Ascending aorta (tissue), 2 donors: Measurements from ENCODE around the gene ANP32A. TPM values are rescaled to one million over a fixed set of nuclear protein-coding genes. Genes with fewer than 3 reads are reported as not detected.

Experiments used
- DNase-seq, 2 donors: peaks; one replicate each; pipeline ENCODE4 v3.0.0-alpha.2; 2019; ENCODE audit warnings: low spot score in 2 of 2
- H3K27ac ChIP-seq, 2 donors: fragments of 200-600 bp; sonication (generic); one replicate each; pipeline ENCODE4 v1.5.1; 2016 to 2017; ENCODE audit warnings: mild to moderate bottlenecking in 1 of 2
- H3K27me3 ChIP-seq: fragments of 200-600 bp; sonication (generic); one replicate; pipeline ENCODE4 v1.5.1; 2017
- H3K36me3 ChIP-seq, 2 donors: fragments of 200-600 bp; sonication (generic); one replicate each; pipeline ENCODE4 v1.5.1; 2016
- H3K4me1 ChIP-seq, 2 donors: fragments of 200-600 bp; sonication (generic); one replicate each; pipeline ENCODE4 v1.5.1; 2016 to 2017; ENCODE audit warnings: mild to moderate bottlenecking in 1 of 2
- H3K4me3 ChIP-seq, 2 donors: fragments of 200-600 bp; sonication (generic); one replicate each; pipeline ENCODE4 v1.5.1; 2016 to 2017; ENCODE audit warnings: mild to moderate bottlenecking in 1 of 2
- H3K9me3 ChIP-seq, 2 donors: fragments of 200-600 bp; sonication (generic); one replicate each; pipeline ENCODE4 v1.5.1; 2016
- intact Hi-C: fragments of 100-400 bp; cut with DNase I; formaldehyde crosslinking; loops from one replicate; pipeline ENCODE4 v1.15.1; 2023
- total RNA-seq: library from RNA; depleted of rRNA; stranded (reverse); fragments of >200 nt; gene quantifications from one replicate; pipeline ENCODE4 v1.1.0, GENCODE V29; 2016
- TF ChIP-seq, protein P1 (sequence below), 3 experiments: fragments of 200-600 bp in 2 of 3; fragments of 450-650 bp in 1 of 3; sonication (generic) in 2 of 3; IDR thresholded peaks; one replicate each; pipeline ENCODE4 v1.5.1; 2016 to 2019; ENCODE audit warnings: antibody characterized with exemption in 3 of 3, mild to moderate bottlenecking in 1 of 3, moderate library complexity in 1 of 3

The ANP32A gene
- total RNA-seq, 1 donor from 2014 or later: 19.2 TPM

DNA sequence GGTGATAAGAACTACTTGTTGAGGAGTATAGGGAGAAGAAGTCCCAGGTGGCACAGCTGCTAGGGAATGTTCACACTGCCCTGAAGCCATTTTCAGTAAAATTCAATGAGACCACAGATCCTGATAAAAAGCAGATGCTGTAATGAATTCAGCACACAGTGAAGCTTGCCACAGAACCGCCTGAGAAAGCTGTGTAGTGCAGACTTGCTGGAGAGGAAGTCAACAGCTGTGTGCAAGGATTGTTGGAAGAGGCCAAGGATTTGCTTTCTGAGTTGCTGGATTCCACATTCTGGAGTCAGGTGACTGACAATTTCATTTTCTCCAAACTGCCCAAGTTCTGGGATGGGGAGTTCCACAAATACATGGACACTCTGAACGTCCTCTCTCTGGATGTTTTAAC, 70.9 kb downstream of the ANP32A start:
- H3K4me1 ChIP-seq: no peaks in the 10 kb centered on the region
- H3K36me3 ChIP-seq: no peaks in the 10 kb centered on the region
- no peaks in the 10 kb centered on the region for H3K27me3 ChIP-seq
- no peak overlapping the region for H3K4me3 ChIP-seq
- H3K9me3 ChIP-seq: peaks cover 0 to 3% of the 10 kb centered on the region in 2 donors
- no peak for DNase-seq
- intact Hi-C loops: no loop called here
- H3K27ac ChIP-seq: no peak overlapping the region
- TF ChIP-seq, protein P1, sequence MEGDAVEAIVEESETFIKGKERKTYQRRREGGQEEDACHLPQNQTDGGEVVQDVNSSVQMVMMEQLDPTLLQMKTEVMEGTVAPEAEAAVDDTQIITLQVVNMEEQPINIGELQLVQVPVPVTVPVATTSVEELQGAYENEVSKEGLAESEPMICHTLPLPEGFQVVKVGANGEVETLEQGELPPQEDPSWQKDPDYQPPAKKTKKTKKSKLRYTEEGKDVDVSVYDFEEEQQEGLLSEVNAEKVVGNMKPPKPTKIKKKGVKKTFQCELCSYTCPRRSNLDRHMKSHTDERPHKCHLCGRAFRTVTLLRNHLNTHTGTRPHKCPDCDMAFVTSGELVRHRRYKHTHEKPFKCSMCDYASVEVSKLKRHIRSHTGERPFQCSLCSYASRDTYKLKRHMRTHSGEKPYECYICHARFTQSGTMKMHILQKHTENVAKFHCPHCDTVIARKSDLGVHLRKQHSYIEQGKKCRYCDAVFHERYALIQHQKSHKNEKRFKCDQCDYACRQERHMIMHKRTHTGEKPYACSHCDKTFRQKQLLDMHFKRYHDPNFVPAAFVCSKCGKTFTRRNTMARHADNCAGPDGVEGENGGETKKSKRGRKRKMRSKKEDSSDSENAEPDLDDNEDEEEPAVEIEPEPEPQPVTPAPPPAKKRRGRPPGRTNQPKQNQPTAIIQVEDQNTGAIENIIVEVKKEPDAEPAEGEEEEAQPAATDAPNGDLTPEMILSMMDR (IDR thresholded peaks at IDR 0.05): no peak

DNA sequence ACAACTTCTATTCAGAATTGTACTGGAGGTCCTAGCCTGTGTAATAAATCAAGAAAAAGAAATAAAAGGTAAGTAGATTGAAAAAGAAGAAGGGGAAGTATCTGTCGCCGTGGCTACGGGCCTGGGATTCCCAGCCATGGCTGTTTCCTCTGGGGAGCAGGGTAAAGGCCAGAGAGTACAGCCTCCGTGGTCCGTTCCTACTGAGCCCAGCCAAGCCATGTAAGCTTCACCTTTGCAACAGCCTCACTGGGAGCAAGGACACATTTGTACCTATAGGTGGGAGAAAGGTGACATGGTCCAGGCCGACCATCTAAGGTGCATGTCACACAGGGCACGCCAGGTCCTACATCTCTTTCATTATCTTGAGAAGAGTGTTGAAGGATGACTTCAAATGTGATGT, 71.3 kb downstream of the ANP32A start:
- H3K27ac ChIP-seq: no peak overlapping the region
- peaks cover 0 to 3% of the 10 kb centered on the region in 2 donors for H3K9me3 ChIP-seq
- peak in 1 of 2 donors; percentile 43 for DNase-seq
- no peaks in the 10 kb centered on the region for H3K4me1 ChIP-seq
- no peaks in the 10 kb centered on the region for H3K36me3 ChIP-seq
- TF ChIP-seq, protein P1 (IDR thresholded peaks at IDR 0.05): no peak
- no peak overlapping the region for H3K4me3 ChIP-seq
- intact Hi-C loops: no loop called here
- H3K27me3 ChIP-seq: no peaks in the 10 kb centered on the region

DNA sequence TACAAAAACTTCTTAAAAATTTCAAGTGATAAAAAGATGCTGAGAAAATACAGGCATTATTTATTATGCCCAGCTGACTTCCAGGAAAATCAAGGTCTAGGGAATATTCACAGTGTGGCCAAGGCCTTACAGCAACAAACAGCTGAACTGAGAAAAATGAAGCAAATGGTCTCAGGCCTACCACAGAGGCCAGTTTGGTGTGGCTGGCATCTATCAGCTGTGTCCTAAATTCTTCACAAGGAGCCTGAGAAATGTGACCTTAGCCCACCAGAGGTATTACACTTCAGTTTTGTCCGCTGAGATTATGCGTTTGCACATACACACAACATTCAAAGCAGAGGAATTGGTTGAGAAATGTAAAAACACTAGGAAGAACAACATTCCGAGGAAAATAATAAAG, 77.4 kb downstream of the ANP32A start:
- TF ChIP-seq, protein P1 (IDR thresholded peaks at IDR 0.05): no peak
- H3K4me3 ChIP-seq: no peak overlapping the region
- no peaks in the 10 kb centered on the region for H3K4me1 ChIP-seq
- no peak for DNase-seq
- intact Hi-C loops: no loop called here
- H3K9me3 ChIP-seq: no peaks in the 10 kb centered on the region
- no peaks in the 10 kb centered on the region for H3K36me3 ChIP-seq
- no peaks in the 10 kb centered on the region for H3K27me3 ChIP-seq
- no peak overlapping the region for H3K27ac ChIP-seq

DNA sequence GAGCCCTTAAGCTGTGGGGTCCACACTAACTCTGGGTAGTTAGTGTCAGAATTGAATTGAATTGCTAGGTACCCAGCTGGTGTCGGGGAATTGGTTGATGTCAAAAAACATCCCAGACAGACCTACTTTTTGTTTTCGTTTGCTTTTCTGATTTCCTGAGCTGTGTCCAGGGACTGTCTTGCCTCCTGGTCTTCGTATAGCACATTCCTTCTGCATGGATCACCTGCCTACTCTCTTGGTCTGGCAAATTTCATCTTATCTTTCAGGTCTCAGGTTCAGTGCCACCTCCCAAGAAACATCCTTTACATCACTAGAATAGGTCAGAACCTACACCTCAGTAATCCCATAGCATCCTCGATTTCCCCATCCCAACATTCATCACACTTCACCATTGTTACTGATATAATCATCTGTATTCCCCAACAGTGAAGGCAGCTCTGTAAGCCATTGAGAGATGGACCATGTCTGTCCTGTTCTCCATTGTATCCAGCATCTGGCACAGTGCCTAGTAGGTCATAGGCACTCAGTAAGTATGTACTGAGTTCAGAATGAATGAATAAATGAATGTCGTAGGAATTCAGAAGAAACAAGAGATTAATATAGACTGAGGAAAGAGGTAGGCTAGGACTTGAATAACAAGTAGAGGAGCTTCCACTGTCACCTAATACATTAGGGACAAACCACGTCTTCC, 81.2 kb downstream of the ANP32A start:
- no peaks in the 10 kb centered on the region for H3K27me3 ChIP-seq
- H3K36me3 ChIP-seq: no peaks in the 10 kb centered on the region
- TF ChIP-seq, protein P1 (IDR thresholded peaks at IDR 0.05): no peak
- H3K4me1 ChIP-seq: no peaks in the 10 kb centered on the region
- intact Hi-C loops: no loop called here
- no peak overlapping the region for H3K27ac ChIP-seq
- H3K9me3 ChIP-seq: no peaks in the 10 kb centered on the region
- H3K4me3 ChIP-seq: no peak overlapping the region
- peak in 1 of 2 donors; percentile 24 for DNase-seq

DNA sequence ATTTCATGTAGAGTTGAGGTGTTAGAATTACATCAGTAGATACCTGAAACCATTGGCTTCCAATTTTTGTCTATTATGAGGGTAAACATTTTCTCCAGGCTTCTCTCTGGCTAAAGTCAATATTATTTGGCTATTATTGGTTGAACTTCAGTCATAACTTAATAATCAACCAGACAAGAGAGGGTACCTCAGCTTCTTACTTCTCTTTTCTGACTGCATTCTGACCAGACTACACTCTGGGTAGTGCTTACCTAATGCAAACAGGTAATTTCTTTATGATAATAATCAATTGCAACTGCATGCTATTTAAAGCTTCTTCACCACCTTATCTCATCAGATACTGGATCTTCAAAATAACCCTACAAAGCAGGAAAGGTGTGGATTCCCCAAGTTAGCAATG, 85.1 kb downstream of the ANP32A start:
- Histone ChIP-seq H3K9me3 (no peaks in the 10 kb centered on the region), H3K36me3 (no peaks in the 10 kb centered on the region), H3K4me1 (peaks cover 0 to under 1% of the 10 kb centered on the region in 2 donors), H3K27me3 (no peaks in the 10 kb centered on the region), H3K4me3 (no peak overlapping the region), H3K27ac (no peak overlapping the region)
- TF ChIP-seq, protein P1 (IDR thresholded peaks at IDR 0.05): no peak
- no peak for DNase-seq
- intact Hi-C loops: no loop called here
